DOHH2 (cell line): Measurements from ENCODE around the gene USH2A.

ENCODE experiments used
- H3F3A ChIP-seq: fragments of 200-600 bp; sonication (generic), shearing (Covaris generic); 2 replicates; pipeline ENCODE4 v1.6.0; 2016; ENCODE audit warnings: antibody characterized with exemption, mild to moderate bottlenecking; ENCODE audit not compliant: control insufficient read depth, insufficient read depth
- H3K27ac ChIP-seq: fragments of 200-600 bp; sonication (generic); 2 replicates; pipeline ENCODE4 v1.5.1; 2014; ENCODE audit warnings: low read depth, mild to moderate bottlenecking, low read length, moderate library complexity
- H3K27me3 ChIP-seq: fragments of 200-600 bp; sonication (generic); 2 replicates; pipeline ENCODE4 v1.6.1; 2014; ENCODE audit warnings: mild to moderate bottlenecking, low read length, mixed read lengths; ENCODE audit not compliant: control insufficient read depth
- H3K36me3 ChIP-seq: fragments of 200-600 bp; sonication (generic); 2 replicates; pipeline ENCODE4 v1.6.1; 2014; ENCODE audit warnings: mild to moderate bottlenecking, low read length, moderate library complexity, mixed read lengths; ENCODE audit not compliant: control insufficient read depth
- H3K4me1 ChIP-seq: fragments of 200-600 bp; sonication (generic); 2 replicates; pipeline ENCODE4 v1.6.1; 2014; ENCODE audit warnings: mild to moderate bottlenecking, low read length, mixed read lengths; ENCODE audit not compliant: control insufficient read depth
- H3K4me2 ChIP-seq: fragments of 200-600 bp; sonication (generic); 2 replicates; pipeline ENCODE4 v1.6.0; 2014; ENCODE audit warnings: mild to moderate bottlenecking, low read length, moderate library complexity
- H3K4me3 ChIP-seq: fragments of 200-600 bp; sonication (generic); 2 replicates; pipeline ENCODE4 v1.5.1; 2014; ENCODE audit warnings: mild to moderate bottlenecking, low read length, mixed read lengths
- H3K79me2 ChIP-seq: fragments of 200-600 bp; sonication (generic); 2 replicates; pipeline ENCODE4 v1.6.1; 2014; ENCODE audit warnings: mild to moderate bottlenecking, low read length, mixed read lengths; ENCODE audit not compliant: control insufficient read depth
- H3K9me2 ChIP-seq: fragments of 200-600 bp; sonication (generic); replicated peaks from 2 replicates; pipeline ENCODE4 v1.6.1; 2014; ENCODE audit warnings: mild to moderate bottlenecking, low read length, mixed read lengths; ENCODE audit not compliant: control insufficient read depth
- H3K9me3 ChIP-seq: fragments of 200-600 bp; sonication (generic); 2 replicates; pipeline ENCODE4 v1.6.1; 2014; ENCODE audit warnings: antibody characterized with exemption, low read length, mixed read lengths; ENCODE audit not compliant: control insufficient read depth, insufficient read depth
- H4K20me1 ChIP-seq: fragments of 200-600 bp; sonication (generic); 2 replicates; pipeline ENCODE4 v1.6.0; 2014; ENCODE audit warnings: low read depth, mild to moderate bottlenecking, antibody characterized with exemption, low read length, moderate library complexity; ENCODE audit not compliant: control insufficient read depth, insufficient read depth
- EZH2phosphoT487 ChIP-seq: fragments of 200-600 bp; sonication (generic); IDR thresholded peaks from 2 replicates; pipeline ENCODE4 v1.6.1; 2017; ENCODE audit warnings: borderline replicate concordance, mild to moderate bottlenecking, antibody characterized with exemption, low read length, moderate library complexity, mixed read lengths
- TF ChIP-seq, protein P1 (sequence below): fragments of 200-600 bp; sonication (generic); IDR thresholded peaks from one replicate; pipeline ENCODE4 v1.5.1; 2014; ENCODE audit warnings: antibody characterized with exemption, mild to moderate bottlenecking, low read depth, low read length; ENCODE audit not compliant: poor library complexity, severe bottlenecking

The USH2A gene

DNA sequence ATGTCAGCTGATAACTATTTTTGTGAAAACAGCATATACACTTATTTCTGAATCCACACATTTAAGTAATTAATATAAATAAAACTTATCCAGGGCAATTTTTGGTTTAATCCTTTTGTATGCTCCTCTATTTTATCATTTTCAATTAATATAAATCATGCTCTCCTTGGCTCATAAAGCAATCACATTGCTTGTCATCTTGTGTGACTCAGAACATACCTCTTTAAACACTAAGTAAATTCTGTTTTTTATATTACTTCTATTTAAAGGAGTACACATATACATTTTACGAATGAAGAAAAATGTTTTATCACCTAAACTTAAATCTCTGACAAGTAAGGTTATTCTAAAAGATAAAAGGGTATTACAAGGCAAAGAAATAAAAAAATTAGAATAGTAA, 175.3 kb downstream of the USH2A start:
- Histone ChIP-seq H3F3A (no peaks in the 10 kb centered on the region), H3K27me3 (no peaks in the 10 kb centered on the region), H3K79me2 (no peaks in the 10 kb centered on the region), H3K9me3 (no peaks in the 10 kb centered on the region), H3K36me3 (no peaks in the 10 kb centered on the region), H3K4me2 (no peak overlapping the region), H3K4me1 (peaks cover 9% of the 10 kb centered on the region), H3K9me2 (no peaks in the 10 kb centered on the region), H4K20me1 (no peaks in the 10 kb centered on the region), H3K27ac (no peak overlapping the region), H3K4me3 (no peak overlapping the region)
- TF ChIP-seq, protein P1, sequence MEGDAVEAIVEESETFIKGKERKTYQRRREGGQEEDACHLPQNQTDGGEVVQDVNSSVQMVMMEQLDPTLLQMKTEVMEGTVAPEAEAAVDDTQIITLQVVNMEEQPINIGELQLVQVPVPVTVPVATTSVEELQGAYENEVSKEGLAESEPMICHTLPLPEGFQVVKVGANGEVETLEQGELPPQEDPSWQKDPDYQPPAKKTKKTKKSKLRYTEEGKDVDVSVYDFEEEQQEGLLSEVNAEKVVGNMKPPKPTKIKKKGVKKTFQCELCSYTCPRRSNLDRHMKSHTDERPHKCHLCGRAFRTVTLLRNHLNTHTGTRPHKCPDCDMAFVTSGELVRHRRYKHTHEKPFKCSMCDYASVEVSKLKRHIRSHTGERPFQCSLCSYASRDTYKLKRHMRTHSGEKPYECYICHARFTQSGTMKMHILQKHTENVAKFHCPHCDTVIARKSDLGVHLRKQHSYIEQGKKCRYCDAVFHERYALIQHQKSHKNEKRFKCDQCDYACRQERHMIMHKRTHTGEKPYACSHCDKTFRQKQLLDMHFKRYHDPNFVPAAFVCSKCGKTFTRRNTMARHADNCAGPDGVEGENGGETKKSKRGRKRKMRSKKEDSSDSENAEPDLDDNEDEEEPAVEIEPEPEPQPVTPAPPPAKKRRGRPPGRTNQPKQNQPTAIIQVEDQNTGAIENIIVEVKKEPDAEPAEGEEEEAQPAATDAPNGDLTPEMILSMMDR, result no peak
- no peak for TF ChIP-seq EZH2phosphoT487

DNA sequence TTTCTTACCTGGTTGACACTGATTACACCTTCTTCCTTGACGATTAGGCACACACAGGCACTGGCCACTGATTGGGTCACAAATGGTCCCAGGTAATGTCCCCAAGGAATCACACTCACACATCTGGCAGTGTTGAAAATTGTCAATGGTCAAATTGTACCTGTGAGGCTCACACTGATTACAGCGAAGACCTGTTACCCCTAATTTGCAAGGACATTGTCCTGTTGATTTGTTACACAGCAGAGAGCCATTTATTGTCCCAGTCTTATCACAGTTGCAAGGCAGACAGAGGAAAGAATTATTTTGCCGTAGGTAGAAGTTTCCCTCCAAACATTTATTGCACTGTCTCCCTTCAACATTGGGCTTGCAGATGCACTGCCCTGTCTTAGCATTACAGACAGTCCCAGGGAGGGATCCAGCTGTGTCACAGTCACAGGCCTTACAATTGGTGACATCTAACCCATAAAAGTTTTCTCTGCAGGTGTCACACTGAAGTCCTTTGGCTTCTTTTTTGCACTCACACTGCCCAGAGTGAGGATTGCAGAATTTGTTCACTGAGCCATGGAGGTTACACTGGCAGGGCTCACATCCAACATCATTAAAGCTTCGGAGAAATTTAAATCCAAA, 176.6 kb downstream of the USH2A start:
- no peaks in the 10 kb centered on the region for H3K9me3 ChIP-seq
- H3K79me2 ChIP-seq, result no peaks in the 10 kb centered on the region
- TF ChIP-seq EZH2phosphoT487, result no peak
- TF ChIP-seq, protein P1, result no peak
- no peaks in the 10 kb centered on the region for H3K9me2 ChIP-seq
- no peaks in the 10 kb centered on the region for H3F3A ChIP-seq
- no peak overlapping the region for H3K4me2 ChIP-seq
- H3K36me3 ChIP-seq, result no peaks in the 10 kb centered on the region
- H3K4me3 ChIP-seq, result no peak overlapping the region
- no peak overlapping the region for H3K27ac ChIP-seq
- no peaks in the 10 kb centered on the region for H4K20me1 ChIP-seq
- H3K27me3 ChIP-seq, result no peaks in the 10 kb centered on the region
- peaks cover 9% of the 10 kb centered on the region for H3K4me1 ChIP-seq

DNA sequence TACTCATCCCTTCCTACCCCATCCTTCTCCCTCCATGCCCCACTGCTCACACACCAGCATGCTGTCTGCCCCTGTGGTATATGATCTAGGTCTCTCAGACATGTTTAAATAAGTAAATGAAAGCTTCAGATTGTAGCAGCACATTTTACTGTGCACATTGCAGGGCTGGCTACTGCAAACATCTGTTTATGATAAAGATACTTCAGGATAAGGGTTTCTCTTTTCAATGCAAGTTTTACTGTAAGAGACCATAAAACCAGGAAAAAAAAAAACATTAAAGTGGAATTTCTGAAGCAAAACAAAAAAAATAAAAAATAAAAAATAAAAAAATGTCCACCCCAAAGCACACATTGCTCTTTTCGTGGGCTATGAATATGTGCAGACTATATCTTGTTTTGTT, 184.4 kb downstream of the USH2A start:
- H3K4me1 ChIP-seq, result no peaks in the 10 kb centered on the region

More for the DNA sequence above, 184.4 kb downstream of the USH2A start:
- no peaks in the 10 kb centered on the region for H4K20me1 ChIP-seq
- H3K9me3 ChIP-seq, result no peaks in the 10 kb centered on the region
- no peaks in the 10 kb centered on the region for H3K79me2 ChIP-seq
- TF ChIP-seq, protein P1, result no peak
- no peak for TF ChIP-seq EZH2phosphoT487
- H3K27me3 ChIP-seq, result no peaks in the 10 kb centered on the region
- H3F3A ChIP-seq, result no peaks in the 10 kb centered on the region
- no peak overlapping the region for H3K27ac ChIP-seq
- H3K4me2 ChIP-seq, result no peak overlapping the region
- no peaks in the 10 kb centered on the region for H3K9me2 ChIP-seq
- H3K4me3 ChIP-seq, result no peak overlapping the region
- H3K36me3 ChIP-seq, result no peaks in the 10 kb centered on the region
